CD14-positive monocyte (primary cell): ENCODE data around the gene KIAA0513. TPM values are rescaled to one million over a fixed set of nuclear protein-coding genes. Genes with fewer than 3 reads are reported as not detected.

ENCODE experiments used
- DNase-seq, 3 donors: peaks; one replicate each; pipeline ENCODE4 v3.0.0-alpha.2; 2011 to 2022
- H2AFZ ChIP-seq: 2 replicates; pipeline ENCODE4 v1.6.0; 2012; ENCODE audit warnings: mild to moderate bottlenecking, low read depth, low read length, inconsistent platforms; ENCODE audit not compliant: insufficient read depth, poor library complexity, severe bottlenecking
- H3K27ac ChIP-seq, 2 donors: 1 replicate in 1 of 2; 2 replicates in 1 of 2; pipeline ENCODE4 v1.5.1; 2012 to 2013; ENCODE audit warnings: low read length in 2 of 2, control low read depth in 1 of 2, inconsistent platforms in 1 of 2, low read depth in 1 of 2, mild to moderate bottlenecking in 1 of 2
- H3K27me3 ChIP-seq, 2 donors: one replicate each; pipeline versions ENCODE4 v1.6.0 to v1.6.1; 2011 to 2013; ENCODE audit warnings: low read length in 2 of 2; ENCODE audit not compliant: control insufficient read depth in 2 of 2, insufficient read depth in 2 of 2
- H3K36me3 ChIP-seq, 2 donors: replicated peaks in 1 of 2; 1 replicate in 1 of 2; 2 replicates in 1 of 2; pipeline versions ENCODE4 v1.5.1 to v1.6.1; 2012 to 2013; ENCODE audit warnings: low read length in 2 of 2, control low read depth in 1 of 2, inconsistent platforms in 1 of 2, mild to moderate bottlenecking in 1 of 2; ENCODE audit not compliant: insufficient read depth in 2 of 2, control insufficient read depth in 1 of 2
- H3K4me1 ChIP-seq, 2 donors: 1 replicate in 1 of 2; 2 replicates in 1 of 2; pipeline versions ENCODE4 v1.5.1 to v1.6.1; 2012 to 2013; ENCODE audit warnings: low read length in 2 of 2, control low read depth in 1 of 2, inconsistent platforms in 1 of 2, mild to moderate bottlenecking in 1 of 2, moderate library complexity in 1 of 2; ENCODE audit not compliant: insufficient read depth in 2 of 2, control insufficient read depth in 1 of 2
- H3K4me2 ChIP-seq: replicated peaks from 2 replicates; pipeline ENCODE3; 2012; ENCODE audit warnings: low read length, moderate library complexity, mild to moderate bottlenecking; ENCODE audit not compliant: poor library complexity, severe bottlenecking; ENCODE audit errors: extremely low read depth
- H3K4me3 ChIP-seq, 3 experiments: fragments of 200-600 bp in 1 of 3; sonication (generic) in 1 of 3; replicated peaks in 1 of 3; 1 replicate in 2 of 3; 2 replicates in 1 of 3; pipeline ENCODE4 v1.5.1; 2011 to 2013; ENCODE audit warnings: low read length in 3 of 3, mild to moderate bottlenecking in 3 of 3, control low read depth in 2 of 3, low read depth in 2 of 3, inconsistent platforms in 1 of 3, moderate library complexity in 1 of 3
- H3K79me2 ChIP-seq: 2 replicates; pipeline ENCODE4 v1.6.0; 2012; ENCODE audit warnings: mild to moderate bottlenecking, control low read depth, inconsistent platforms, low read length, moderate library complexity; ENCODE audit not compliant: insufficient read depth
- H3K9ac ChIP-seq: 2 replicates; pipeline ENCODE4 v1.6.0; 2017; ENCODE audit warnings: low read length, mild to moderate bottlenecking; ENCODE audit not compliant: insufficient read depth, poor library complexity, severe bottlenecking
- H3K9me3 ChIP-seq, 2 donors: replicated peaks in 1 of 2; 1 replicate in 1 of 2; 2 replicates in 1 of 2; pipeline versions ENCODE4 v1.5.1 to v1.6.1; 2012 to 2013; ENCODE audit warnings: low read length in 2 of 2, control low read depth in 1 of 2; ENCODE audit not compliant: control insufficient read depth in 1 of 2, insufficient read depth in 1 of 2
- H4K20me1 ChIP-seq: 2 replicates; pipeline ENCODE4 v1.6.0; 2012; ENCODE audit warnings: mild to moderate bottlenecking, low read length, control low read depth, moderate library complexity; ENCODE audit not compliant: insufficient read depth
- H3K27ac Mint-ChIP-seq, 7 donors: one replicate each; pipeline ENCODE4 v1.8.0; 2020; ENCODE audit warnings: mild to moderate bottlenecking in 7 of 7, mixed read lengths in 7 of 7, moderate library complexity in 6 of 7, inconsistent platforms in 2 of 7
- H3K27me3 Mint-ChIP-seq, 3 donors: one replicate each; pipeline ENCODE4 v1.8.0; 2021 to 2022; ENCODE audit warnings: low read depth in 3 of 3, mild to moderate bottlenecking in 3 of 3, mixed read lengths in 3 of 3, moderate library complexity in 3 of 3, inconsistent platforms in 1 of 3
- H3K36me3 Mint-ChIP-seq, 2 donors: one replicate each; pipeline ENCODE4 v1.8.0; 2020; ENCODE audit warnings: mixed read lengths in 2 of 2, inconsistent platforms in 1 of 2, mild to moderate bottlenecking in 1 of 2
- H3K4me1 Mint-ChIP-seq: one replicate; pipeline ENCODE4 v1.8.0; 2020; ENCODE audit warnings: mild to moderate bottlenecking, mixed read lengths
- H3K4me3 Mint-ChIP-seq, 2 donors: one replicate each; pipeline ENCODE4 v1.8.0; 2020; ENCODE audit warnings: mild to moderate bottlenecking in 2 of 2, mixed read lengths in 2 of 2, moderate library complexity in 1 of 2
- H3K9me3 Mint-ChIP-seq, 7 donors: one replicate each; pipeline ENCODE4 v1.8.0; 2020 to 2022; ENCODE audit warnings: mixed read lengths in 7 of 7, mild to moderate bottlenecking in 6 of 7, moderate library complexity in 6 of 7, inconsistent platforms in 2 of 7
- WGBS: methylation state at CpG from one replicate; pipeline ENCODE4 v1.1.5; 2013; ENCODE audit warnings: missing lambda C conversion rate; ENCODE audit not compliant: insufficient coverage; 5-methylcytosine and 5-hydroxymethylcytosine counted together
- intact Hi-C, 2 donors: fragments of 100-400 bp; cut with micrococcal nuclease; formaldehyde crosslinking; loops; one replicate each; pipeline versions ENCODE4 v1.15.0 to v1.15.1; 2023
- polyA plus RNA-seq, 3 donors: library from polyadenylated mRNA; depleted of rRNA in 1 of 3; unstranded in 2 of 3; stranded (reverse) in 1 of 3; fragments of 300-500 nt in 2 of 3; fragments of >200 nt in 1 of 3; fragmentation: Illumina TruSeq in 2 of 3; gene quantifications; 1 replicate in 2 of 3; 2 replicates in 1 of 3; pipeline ENCODE4 v1.2.3, GENCODE V29; 2012 to 2021
- TF ChIP-seq, protein P1 (sequence below): fragments of 200-600 bp; IDR thresholded peaks from one replicate; pipeline ENCODE4 v1.8.0; 2022; ENCODE audit warnings: antibody characterized with exemption, mild to moderate bottlenecking

KIAA0513 gene
- polyA plus RNA-seq, 3 donors, result 21.4 to 77.5 (median 32.7) TPM

DNA sequence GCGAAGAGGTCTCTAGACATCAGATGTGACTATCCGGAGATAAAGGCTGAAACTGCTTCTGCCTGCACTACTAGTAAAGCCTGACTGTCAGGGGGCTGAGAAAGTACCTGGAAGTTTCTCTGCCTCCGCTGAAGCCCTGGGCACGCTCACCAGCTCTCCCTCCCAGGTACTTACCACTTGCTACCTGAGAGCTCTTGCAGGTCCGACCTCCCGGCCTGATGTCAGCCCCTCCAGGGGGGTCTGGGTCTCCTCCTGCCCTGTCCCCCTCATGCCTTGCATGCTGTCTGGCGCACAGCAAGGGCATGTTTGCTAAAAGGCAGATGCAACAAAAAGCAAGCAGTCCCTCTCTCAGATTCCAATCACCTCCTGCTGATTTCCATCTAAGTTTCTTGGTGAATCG, 33.7 kb upstream of the KIAA0513 start:
- Histone ChIP-seq H3K79me2 (peaks cover 95% of the 10 kb centered on the region), H3K4me1 (peaks cover 68 to 86% of the 10 kb centered on the region in 2 donors), H3K27me3 (no peaks in the 10 kb centered on the region), H4K20me1 (peaks cover 15% of the 10 kb centered on the region), H3K36me3 (peaks cover 56 to 67% of the 10 kb centered on the region in 2 donors), H2AFZ (no peak overlapping the region), H3K9me3 (no peaks in the 10 kb centered on the region), H3K9ac (peak overlapping the region; percentile 64), H3K4me3 (peak overlapping the region in 1 of 3 experiments; percentile 32), H3K4me2 (peak overlapping the region; percentile 34), H3K27ac (peak overlapping the region; percentile 91 to 99)
- 100% methylated on average over 7 of the region's 8 CpGs for WGBS
- no peak for DNase-seq
- Mint-ChIP-seq H3K4me1 (peaks cover 74% of the 10 kb centered on the region), H3K27ac (peak overlapping the region; percentile 98 to 99 (median 99)), H3K9me3 (peaks cover 0 to 2% (median 0%) of the 10 kb centered on the region in 7 donors), H3K4me3 (no peak overlapping the region), H3K27me3 (no peaks in the 10 kb centered on the region), H3K36me3 (peaks cover 72 to 88% of the 10 kb centered on the region in 2 donors)
- intact Hi-C loops, result loop anchor here in 1 of 2 donors (5.0 kb wide), 1 partner anchor 33 kb away; the partner anchor contains the start of gene KIAA0513
- TF ChIP-seq, protein P1, sequence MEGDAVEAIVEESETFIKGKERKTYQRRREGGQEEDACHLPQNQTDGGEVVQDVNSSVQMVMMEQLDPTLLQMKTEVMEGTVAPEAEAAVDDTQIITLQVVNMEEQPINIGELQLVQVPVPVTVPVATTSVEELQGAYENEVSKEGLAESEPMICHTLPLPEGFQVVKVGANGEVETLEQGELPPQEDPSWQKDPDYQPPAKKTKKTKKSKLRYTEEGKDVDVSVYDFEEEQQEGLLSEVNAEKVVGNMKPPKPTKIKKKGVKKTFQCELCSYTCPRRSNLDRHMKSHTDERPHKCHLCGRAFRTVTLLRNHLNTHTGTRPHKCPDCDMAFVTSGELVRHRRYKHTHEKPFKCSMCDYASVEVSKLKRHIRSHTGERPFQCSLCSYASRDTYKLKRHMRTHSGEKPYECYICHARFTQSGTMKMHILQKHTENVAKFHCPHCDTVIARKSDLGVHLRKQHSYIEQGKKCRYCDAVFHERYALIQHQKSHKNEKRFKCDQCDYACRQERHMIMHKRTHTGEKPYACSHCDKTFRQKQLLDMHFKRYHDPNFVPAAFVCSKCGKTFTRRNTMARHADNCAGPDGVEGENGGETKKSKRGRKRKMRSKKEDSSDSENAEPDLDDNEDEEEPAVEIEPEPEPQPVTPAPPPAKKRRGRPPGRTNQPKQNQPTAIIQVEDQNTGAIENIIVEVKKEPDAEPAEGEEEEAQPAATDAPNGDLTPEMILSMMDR, result no peak

DNA sequence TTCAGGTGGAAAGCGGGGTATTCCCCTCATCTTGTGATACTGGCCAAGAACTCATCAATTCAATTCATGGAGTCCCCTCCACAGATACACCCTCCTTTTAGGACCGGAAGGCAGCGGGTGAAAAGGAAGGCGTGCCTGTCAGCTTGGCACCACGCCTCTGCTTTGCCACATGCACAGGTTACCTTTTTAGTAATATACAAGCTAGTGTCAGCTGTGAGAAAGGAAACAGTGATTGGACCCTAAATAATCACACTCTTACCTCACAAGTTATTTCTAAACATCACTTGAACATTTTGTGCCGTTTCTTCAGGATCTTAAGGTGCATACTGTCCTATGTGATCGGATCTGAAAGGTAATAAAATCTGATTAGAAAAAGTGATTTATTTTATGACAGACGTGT, 31.9 kb upstream of the KIAA0513 start:
- Histone ChIP-seq H3K79me2 (peaks cover 95% of the 10 kb centered on the region), H3K9me3 (no peaks in the 10 kb centered on the region), H3K9ac (peak overlapping the region; percentile 64), H4K20me1 (peaks cover under 1% of the 10 kb centered on the region), H3K27me3 (no peaks in the 10 kb centered on the region), H3K4me3 (peak overlapping the region in 1 of 3 experiments; percentile 32), H2AFZ (no peak overlapping the region), H3K4me2 (peak overlapping the region; percentile 34), H3K36me3 (peaks cover 46 to 66% of the 10 kb centered on the region in 2 donors), H3K4me1 (peaks cover 73 to 97% of the 10 kb centered on the region in 2 donors), H3K27ac (peak overlapping the region; percentile 91 to 99)
- Mint-ChIP-seq H3K4me1 (peaks cover 76% of the 10 kb centered on the region), H3K27ac (peak overlapping the region; percentile 98 to 99 (median 99)), H3K36me3 (peaks cover 69 to 86% of the 10 kb centered on the region in 2 donors), H3K4me3 (no peak overlapping the region), H3K27me3 (no peaks in the 10 kb centered on the region), H3K9me3 (peaks cover 0 to 2% (median 0%) of the 10 kb centered on the region in 7 donors)
- TF ChIP-seq, protein P1, result no peak
- no peak for DNase-seq
- intact Hi-C loops, result no loop called here
- WGBS, result 100% methylated on average over 2 of the region's 8 CpGs
